K562 (cell line): ENCODE results near the gene MTPN. TPM values are rescaled to one million over a fixed set of nuclear protein-coding genes. Genes with fewer than 3 reads are reported as not detected.

ENCODE experiments used
- ETV1 ChIP-seq: fragments of 450-650 bp; conservative IDR thresholded peaks from 2 replicates; pipeline ENCODE4 v1.6.1; 2016; ENCODE audit warnings: missing genetic modification characterization, control low read depth, low read depth, missing compliant biosample characterization
- GTF2E2 ChIP-seq: fragments of 200-800 bp; sonication (Bioruptor generic); IDR thresholded peaks from 2 replicates; pipeline ENCODE4 v1.6.1; 2016; ENCODE audit warnings: missing genetic modification characterization, missing compliant biosample characterization
- POLR3G ChIP-seq: IDR thresholded peaks from 2 replicates; pipeline ENCODE4 v1.6.1; 2011; ENCODE audit not compliant: insufficient read length, insufficient replicate concordance; ENCODE audit errors: extremely low read depth
- PTBP1 ChIP-seq: fragments of 200-400 bp; formaldehyde crosslinking; IDR thresholded peaks from 2 replicates; pipeline ENCODE4 v1.6.1; 2017; ENCODE audit warnings: low read depth, low read length
- ZBTB7A ChIP-seq: IDR thresholded peaks from 2 replicates; pipeline ENCODE4 v1.6.1; 2011; ENCODE audit warnings: low read depth, mild to moderate bottlenecking, low read length, moderate library complexity, borderline replicate concordance; ENCODE audit not compliant: control insufficient read depth
- ZNF253 ChIP-seq: fragments of 250-450 bp; sonication (Bioruptor Pico); conservative IDR thresholded peaks from 2 replicates; pipeline ENCODE4 v1.6.1; 2021; ENCODE audit warnings: mild to moderate bottlenecking
- ZNF316 ChIP-seq: fragments of 450-650 bp; IDR thresholded peaks from 2 replicates; pipeline ENCODE4 v1.6.1; 2016
- ZNF507 ChIP-seq: conservative IDR thresholded peaks from 2 replicates; pipeline ENCODE4 v1.6.1; 2017; ENCODE audit warnings: missing genetic modification characterization, missing compliant biosample characterization
- ZNF586 ChIP-seq: fragments of 450-650 bp; formaldehyde crosslinking; conservative IDR thresholded peaks from 2 replicates; pipeline ENCODE4 v1.4.0; 2020; ENCODE audit warnings: mild to moderate bottlenecking, moderate library complexity
- ZNF77 ChIP-seq: fragments of 250-450 bp; sonication (Bioruptor Pico); IDR thresholded peaks from 2 replicates; pipeline ENCODE4 v1.5.0; 2020
- ZZZ3 ChIP-seq: fragments of 450-650 bp; IDR thresholded peaks from 2 replicates; pipeline ENCODE4 v1.6.1; 2016; ENCODE audit warnings: antibody characterized with exemption, mild to moderate bottlenecking, moderate library complexity
- polyA plus RNA-seq, 8 experiments: library from polyadenylated mRNA; depleted of rRNA in 4 of 8; stranded (reverse) in 5 of 8; unstranded in 3 of 8; fragments of >200 nt; fragmentation: Nextera tagmentation in 2 of 8; fragmentation: Illumina TruSeq in 1 of 8; extraction: Ambion mirVana in 2 of 8; extraction: Trizol in 1 of 8; gene quantifications; 2 replicates each; pipeline versions ENCODE4 v1.2.1 to v1.2.3, GENCODE V29; 2011 to 2014; ENCODE audit warnings: inconsistent platforms in 1 of 8, missing spikeins in 1 of 8
- total RNA-seq, 7 experiments: library from RNA; depleted of rRNA in 6 of 7; stranded (reverse); fragments of >200 nt in 6 of 7; fragmentation: Illumina TruSeq in 2 of 7; extraction: Trizol in 2 of 7; gene quantifications; 2 replicates each; pipeline versions ENCODE4 v1.2.1 to v1.2.3, GENCODE V29; 2011 to 2021; ENCODE audit warnings: low replicate concordance in 1 of 7
- TF ChIP-seq, protein P1 (sequence below): fragments of 450-650 bp; formaldehyde crosslinking; IDR thresholded peaks from 2 replicates; pipeline ENCODE4 v1.4.0; 2020; ENCODE audit warnings: mild to moderate bottlenecking, moderate library complexity
- TF ChIP-seq, protein P2 (sequence below): fragments of 450-650 bp; IDR thresholded peaks from 2 replicates; pipeline ENCODE4 v1.6.1; 2018; ENCODE audit warnings: mild to moderate bottlenecking, low read depth; ENCODE audit not compliant: partially characterized antibody
- TF ChIP-seq, protein P3 (sequence below), 2 experiments: fragments of 450-650 bp; formaldehyde crosslinking in 1 of 2; IDR thresholded peaks; 2 replicates each; pipeline versions ENCODE4 v1.4.0 to v1.6.1; 2014 to 2020; ENCODE audit warnings: mild to moderate bottlenecking in 2 of 2, borderline replicate concordance in 1 of 2, low read depth in 1 of 2
- TF ChIP-seq, protein P4 (sequence below): sonication (generic); formaldehyde crosslinking; IDR thresholded peaks from 2 replicates; pipeline ENCODE4 v1.8.0; 2022; ENCODE audit warnings: mild to moderate bottlenecking, low read depth, missing genetic modification reagents

The MTPN gene
- total and polyA plus RNA-seq, 9 of the 15 experiments (the other 6 are each of a cell fraction or from before 2014, with no cell fraction given), result 68.5 to 261 (median 156) TPM

DNA sequence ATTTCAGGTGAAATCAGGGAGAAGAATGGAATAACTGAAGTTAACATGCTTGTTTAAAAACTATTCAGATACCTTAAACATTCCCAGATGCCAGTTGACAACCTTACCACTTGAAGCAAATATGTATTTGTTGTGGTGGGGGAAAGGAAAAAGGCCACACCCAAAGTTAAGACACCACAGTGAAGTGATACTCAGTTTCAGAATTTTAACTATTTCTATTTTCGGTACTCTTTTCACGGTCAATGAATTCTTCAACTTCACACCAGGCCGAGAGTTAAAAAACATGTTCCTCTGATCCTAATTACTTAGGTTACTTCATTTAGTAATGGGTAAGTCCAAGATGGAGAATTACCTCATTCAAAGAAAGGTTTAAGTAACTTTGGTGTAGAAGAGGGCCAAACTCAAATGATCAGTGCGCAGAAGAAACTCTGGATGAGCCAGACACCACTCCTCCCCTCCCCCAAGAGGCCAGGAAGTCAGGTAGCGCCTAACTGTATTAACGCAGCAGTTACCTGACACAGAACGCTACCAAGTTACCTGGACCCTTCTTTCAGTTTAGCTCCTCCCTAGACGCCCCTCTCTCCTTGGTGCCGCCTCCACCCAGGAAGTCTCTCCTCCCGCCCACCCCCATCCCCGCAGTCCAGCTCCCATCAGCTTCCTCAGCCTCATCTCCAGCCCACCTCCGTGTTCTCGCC lies 700 bp downstream of the MTPN start (continued):
- TF ChIP-seq ZZZ3, result no peak
- TF ChIP-seq, protein P1, sequence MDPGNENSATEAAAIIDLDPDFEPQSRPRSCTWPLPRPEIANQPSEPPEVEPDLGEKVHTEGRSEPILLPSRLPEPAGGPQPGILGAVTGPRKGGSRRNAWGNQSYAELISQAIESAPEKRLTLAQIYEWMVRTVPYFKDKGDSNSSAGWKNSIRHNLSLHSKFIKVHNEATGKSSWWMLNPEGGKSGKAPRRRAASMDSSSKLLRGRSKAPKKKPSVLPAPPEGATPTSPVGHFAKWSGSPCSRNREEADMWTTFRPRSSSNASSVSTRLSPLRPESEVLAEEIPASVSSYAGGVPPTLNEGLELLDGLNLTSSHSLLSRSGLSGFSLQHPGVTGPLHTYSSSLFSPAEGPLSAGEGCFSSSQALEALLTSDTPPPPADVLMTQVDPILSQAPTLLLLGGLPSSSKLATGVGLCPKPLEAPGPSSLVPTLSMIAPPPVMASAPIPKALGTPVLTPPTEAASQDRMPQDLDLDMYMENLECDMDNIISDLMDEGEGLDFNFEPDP, result no peak
- no peak for TF ChIP-seq ZNF586 (CRISPR knock-in tag)
- TF ChIP-seq POLR3G, result no peak
- TF ChIP-seq, protein P2, sequence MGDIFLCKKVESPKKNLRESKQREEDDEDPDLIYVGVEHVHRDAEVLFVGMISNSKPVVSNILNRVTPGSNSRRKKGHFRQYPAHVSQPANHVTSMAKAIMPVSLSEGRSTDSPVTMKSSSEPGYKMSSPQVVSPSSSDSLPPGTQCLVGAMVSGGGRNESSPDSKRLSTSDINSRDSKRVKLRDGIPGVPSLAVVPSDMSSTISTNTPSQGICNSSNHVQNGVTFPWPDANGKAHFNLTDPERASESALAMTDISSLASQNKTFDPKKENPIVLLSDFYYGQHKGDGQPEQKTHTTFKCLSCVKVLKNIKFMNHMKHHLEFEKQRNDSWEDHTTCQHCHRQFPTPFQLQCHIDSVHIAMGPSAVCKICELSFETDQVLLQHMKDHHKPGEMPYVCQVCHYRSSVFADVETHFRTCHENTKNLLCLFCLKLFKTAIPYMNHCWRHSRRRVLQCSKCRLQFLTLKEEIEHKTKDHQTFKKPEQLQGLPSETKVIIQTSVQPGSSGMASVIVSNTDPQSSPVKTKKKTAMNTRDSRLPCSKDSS, result no peak
- TF ChIP-seq, protein P3, sequence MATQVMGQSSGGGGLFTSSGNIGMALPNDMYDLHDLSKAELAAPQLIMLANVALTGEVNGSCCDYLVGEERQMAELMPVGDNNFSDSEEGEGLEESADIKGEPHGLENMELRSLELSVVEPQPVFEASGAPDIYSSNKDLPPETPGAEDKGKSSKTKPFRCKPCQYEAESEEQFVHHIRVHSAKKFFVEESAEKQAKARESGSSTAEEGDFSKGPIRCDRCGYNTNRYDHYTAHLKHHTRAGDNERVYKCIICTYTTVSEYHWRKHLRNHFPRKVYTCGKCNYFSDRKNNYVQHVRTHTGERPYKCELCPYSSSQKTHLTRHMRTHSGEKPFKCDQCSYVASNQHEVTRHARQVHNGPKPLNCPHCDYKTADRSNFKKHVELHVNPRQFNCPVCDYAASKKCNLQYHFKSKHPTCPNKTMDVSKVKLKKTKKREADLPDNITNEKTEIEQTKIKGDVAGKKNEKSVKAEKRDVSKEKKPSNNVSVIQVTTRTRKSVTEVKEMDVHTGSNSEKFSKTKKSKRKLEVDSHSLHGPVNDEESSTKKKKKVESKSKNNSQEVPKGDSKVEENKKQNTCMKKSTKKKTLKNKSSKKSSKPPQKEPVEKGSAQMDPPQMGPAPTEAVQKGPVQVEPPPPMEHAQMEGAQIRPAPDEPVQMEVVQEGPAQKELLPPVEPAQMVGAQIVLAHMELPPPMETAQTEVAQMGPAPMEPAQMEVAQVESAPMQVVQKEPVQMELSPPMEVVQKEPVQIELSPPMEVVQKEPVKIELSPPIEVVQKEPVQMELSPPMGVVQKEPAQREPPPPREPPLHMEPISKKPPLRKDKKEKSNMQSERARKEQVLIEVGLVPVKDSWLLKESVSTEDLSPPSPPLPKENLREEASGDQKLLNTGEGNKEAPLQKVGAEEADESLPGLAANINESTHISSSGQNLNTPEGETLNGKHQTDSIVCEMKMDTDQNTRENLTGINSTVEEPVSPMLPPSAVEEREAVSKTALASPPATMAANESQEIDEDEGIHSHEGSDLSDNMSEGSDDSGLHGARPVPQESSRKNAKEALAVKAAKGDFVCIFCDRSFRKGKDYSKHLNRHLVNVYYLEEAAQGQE (IDR thresholded peaks at IDR 0.05; ENCODE audit: borderline replicate concordance), result 0 out of 2 replicates have a peak, but pooled peaks have one; percentile 7
- TF ChIP-seq, protein P3 (CRISPR knock-in tag; IDR thresholded peaks at IDR 0.05; ENCODE audit: low read depth), result no peak
- TF ChIP-seq ZNF316, result no peak
- TF ChIP-seq ZNF253 (CRISPR knock-in tag), result 0 out of 2 replicates have a peak, but pooled peaks have one; percentile 27
- TF ChIP-seq GTF2E2 (tag), result no peak
- TF ChIP-seq PTBP1, result no peak
- TF ChIP-seq ZNF77 (CRISPR knock-in tag), result no peak
- no peak for TF ChIP-seq ZBTB7A
- TF ChIP-seq ETV1 (tag), result peak; percentile 39; the same call in 1 of the 2 replicates
- TF ChIP-seq, protein P4, sequence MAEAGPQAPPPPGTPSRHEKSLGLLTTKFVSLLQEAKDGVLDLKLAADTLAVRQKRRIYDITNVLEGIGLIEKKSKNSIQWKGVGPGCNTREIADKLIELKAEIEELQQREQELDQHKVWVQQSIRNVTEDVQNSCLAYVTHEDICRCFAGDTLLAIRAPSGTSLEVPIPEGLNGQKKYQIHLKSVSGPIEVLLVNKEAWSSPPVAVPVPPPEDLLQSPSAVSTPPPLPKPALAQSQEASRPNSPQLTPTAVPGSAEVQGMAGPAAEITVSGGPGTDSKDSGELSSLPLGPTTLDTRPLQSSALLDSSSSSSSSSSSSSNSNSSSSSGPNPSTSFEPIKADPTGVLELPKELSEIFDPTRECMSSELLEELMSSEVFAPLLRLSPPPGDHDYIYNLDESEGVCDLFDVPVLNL (CRISPR knock-in tag), result 0 out of 2 replicates have a peak, but pooled peaks have one; percentile 8
- TF ChIP-seq ZNF507 (tag), result no peak
